NCI-H1092 (cell line): ENCODE results near the gene LRRC58.
"Not testable (repeated sequence)": the region's sequence is repeated elsewhere in the genome, so short reads cannot be mapped to it uniquely, and the experiment has no call there.

Experiments
- DNase-seq: peaks from one replicate; lab custom pipeline; 2025; lab: John Stamatoyannopoulos, UW

Gene LRRC58

DNA sequence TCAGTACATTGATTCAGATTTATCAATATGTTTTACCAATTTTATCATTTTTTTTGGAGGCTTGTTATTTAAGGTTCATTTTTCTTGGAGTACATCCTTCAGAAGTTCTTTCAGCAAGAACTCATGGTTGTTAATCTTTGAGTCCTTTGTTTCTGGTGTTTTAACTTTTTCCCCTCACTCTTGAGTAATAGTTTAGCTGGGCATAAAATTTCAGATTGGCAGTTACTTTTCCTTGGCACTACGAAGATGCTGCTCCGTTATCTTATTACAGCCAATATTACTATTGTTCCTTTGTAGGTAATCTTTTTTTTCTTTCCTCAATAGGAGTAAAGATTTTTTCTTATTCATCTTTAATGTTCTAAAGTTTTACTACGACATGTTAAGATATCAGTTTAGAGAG lies 9.8 kb downstream of the LRRC58 start:
- no peak for DNase-seq

DNA sequence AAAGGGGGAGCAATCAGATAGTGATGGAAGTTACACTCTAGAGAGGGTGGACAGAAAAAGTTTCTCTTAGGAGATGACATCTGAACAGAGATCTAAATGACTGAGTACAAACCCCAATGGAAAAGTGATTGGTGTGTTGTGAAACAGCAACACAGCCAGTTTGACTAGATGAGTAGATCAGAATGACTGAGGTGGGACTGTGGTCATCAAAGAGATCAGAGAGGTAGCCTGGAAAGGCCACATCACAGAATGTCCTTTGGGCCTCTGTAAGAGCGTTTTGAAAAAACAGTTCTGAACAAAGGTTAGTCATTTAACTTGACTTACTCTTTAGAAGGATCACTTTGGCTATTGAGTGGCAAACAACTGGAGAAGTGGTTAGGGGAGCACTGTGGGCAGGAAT lies 10.6 kb downstream of the LRRC58 start:
- DNase-seq = no peak

DNA sequence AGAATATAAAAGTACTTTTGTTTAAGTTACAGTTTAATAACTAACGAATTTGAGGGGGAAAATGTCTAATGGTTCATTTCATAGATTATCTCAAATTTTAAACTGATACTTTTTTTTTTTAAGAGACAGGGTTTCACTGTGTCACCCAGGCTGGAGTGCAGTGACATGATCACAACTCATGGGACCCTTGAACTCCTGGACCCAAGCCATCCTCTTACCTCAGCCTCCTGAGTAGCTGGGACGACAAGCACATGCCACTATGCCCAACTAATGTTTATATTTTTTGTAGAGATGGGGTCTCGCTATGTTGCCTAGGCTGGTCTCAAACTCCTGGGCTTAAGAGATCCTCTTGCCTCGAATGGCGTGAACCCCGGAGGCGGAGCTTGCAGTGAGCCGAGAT lies 16.5 kb downstream of the LRRC58 start:
- no peak for DNase-seq

DNA sequence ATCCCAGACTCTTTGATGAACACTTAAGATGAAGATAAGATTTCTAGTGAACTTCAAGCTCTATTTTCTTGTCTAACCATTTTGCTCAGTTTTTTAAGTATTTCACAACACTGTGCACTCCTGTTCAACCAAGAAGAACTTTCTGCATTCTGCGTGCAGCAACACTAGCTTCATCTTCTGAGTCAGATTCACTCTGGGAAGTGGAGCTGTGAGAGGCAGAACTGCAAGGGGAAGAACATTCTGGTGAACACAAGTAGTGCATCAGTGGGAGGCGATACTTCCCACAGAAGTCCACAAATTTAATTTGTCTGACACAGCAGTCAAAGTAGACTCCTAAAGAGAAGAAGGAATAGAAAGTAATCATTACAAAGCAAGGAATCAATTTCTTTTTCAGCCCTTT lies 18.1 kb downstream of the LRRC58 start:
- DNase-seq = no peak

DNA sequence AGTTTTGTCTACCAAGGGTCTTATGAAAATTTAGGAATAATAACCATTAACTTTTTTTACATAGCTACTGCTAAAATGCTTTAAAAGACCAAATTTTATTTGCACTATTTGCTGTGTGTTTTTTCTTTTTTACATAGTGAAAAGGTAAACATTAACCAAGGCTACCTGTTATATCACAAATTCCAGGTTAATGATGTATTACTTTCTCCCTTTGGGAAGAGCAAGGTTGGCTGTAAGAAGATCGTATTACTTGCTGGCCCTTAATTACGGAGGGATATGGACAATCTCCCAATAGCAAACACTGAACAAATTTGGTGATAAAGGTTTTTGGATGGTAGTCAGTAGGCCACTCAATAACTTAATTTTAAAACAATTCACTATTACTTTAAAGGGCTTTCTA lies 22.4 kb downstream of the LRRC58 start:
- DNase-seq = no peak

DNA sequence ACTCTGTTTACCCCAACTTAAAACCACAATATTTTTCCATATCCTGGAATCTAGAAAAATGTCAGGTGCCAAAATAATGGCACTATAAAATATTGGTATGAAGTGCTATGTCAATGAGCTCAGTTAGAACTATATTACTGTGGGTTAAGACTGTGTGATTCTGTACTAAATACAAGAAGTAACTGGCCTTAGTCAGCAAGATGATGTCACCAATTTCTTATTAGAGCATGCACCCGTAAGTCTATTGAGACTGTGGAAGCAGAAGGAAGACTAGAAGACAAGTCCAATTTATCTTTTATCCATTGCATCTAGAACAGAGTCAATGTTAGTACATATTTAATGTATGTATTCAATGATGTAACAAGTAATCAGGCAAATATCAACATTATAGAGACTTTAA lies 25.0 kb downstream of the LRRC58 start:
- no peak for DNase-seq

DNA sequence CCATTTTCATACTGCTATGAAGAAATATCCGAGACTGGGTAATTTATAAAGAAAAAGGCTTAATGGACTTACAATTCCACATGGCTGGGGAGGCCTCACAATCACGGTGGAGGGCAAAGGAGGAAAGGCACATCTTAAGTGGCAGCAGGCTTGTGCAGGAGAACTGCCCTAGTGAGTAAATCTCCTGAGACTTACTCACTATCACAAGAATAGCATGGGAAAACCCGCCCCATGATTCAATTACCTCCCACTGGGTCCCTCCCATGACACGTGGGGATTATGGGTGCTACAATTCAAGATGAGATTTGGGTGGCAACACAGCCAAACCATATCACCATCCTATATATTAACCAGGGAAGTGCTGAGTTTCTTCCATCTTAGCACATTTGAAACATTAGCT lies 25.4 kb downstream of the LRRC58 start:
- DNase-seq = not testable (repeated sequence)

DNA sequence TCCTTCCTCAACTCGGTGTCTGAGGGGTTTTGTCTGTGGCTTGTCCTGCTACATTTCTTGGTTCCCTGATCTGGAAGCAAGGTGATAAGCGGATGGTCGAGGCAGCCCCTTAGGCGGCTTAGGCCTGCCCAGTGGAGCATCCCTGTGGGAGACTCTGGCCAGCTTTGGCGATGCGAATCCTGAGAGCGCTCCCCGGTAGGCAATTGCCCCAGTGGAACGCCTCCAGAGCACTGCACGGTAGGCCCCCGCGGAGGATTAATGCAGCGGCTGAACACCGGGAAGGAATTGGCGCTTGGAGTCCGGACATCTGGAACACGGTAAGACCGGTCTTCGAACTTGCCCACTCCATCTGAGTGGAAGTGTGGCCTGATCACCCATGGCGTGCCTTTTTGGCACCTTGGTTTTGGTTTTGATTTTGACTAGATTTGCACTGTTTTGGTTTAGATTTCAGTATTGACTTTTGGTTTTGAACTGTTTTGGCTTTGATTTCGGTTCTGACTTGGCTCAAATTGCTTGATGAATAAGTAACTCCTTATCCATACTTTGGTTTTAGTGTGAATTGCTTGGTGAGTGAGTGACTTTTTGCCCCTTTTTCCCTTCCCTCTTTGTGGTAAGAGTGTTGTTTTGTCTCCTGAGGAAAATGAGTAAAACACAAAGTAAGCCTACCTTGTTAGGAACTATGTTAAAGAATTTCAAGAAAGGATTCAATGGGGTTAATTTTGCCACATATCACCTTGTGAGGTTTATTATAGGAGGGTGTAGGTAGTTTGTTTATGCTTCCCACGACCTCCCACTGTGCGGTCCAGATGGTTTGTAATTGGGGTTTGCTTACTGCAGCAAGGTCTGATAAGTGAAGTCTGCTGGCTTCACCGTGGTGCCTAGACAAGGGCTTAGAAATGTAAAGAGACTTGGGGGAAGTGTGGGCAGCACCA lies 37.0 kb downstream of the LRRC58 start:
- DNase-seq = no peak

DNA sequence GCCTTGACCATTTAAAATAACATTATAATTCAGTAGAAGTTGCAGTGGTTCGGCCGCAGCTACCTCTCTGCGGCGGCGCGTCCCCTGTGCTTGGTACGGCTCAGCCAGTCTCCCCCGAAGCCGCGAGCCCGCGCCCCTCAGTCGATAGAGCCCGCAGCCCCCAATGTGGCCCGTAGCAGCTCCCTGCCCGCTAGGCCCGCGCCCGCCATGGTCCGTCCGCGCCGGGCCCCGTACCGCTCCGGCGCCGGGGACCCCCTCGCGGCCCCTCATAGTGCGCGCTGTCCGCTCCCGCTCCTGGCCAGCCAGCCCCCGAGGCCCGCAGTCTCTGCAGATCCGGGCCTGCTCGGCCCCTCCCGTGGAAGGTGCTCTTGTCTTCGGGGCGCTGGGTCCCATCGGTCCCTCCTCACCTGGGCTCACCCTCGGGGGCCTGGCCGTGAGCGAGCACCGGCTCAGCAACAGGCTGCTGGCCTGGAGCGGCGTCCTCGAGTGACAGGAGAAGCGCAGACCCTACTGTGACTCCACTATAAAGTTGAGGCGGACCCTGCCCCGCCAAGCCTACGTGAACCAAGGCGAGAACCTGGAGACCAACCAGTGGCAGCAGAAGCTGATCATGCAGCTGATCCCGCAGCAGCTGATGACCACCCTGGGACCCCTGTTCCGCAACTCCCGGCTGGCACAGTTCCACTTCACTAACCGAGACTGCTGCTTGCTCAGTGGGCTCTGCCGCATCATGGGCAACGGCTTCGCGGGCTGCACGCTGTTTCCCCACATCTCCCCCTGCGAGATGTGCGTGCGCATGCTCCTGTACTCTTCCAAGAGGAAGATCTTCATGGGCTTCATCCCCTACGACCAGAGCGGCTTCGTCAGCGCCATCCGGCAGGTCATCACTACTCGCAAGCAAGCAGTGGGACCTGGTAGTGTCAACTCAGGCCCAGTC lies 42.4 kb downstream of the LRRC58 start:
- DNase-seq = no peak

DNA sequence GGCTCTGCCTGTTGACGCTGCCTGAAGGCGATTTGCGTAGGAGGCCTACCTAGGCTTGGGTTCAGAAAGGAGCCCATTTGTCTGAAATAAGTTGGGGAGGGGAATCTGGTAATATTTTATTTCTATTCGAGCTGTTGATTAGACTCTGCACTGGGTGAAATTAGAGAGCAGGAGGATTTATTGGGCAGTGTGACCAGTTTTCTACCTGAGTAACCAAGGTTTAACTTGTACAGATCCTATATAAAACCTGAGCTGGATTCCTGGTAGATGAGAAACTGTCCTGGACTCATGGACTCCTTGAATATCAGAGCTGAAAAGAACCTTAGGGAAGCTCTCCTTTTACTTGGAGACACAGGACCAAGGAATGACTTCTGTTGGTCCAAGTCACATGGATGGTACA lies 44.5 kb downstream of the LRRC58 start:
- DNase-seq = no peak

DNA sequence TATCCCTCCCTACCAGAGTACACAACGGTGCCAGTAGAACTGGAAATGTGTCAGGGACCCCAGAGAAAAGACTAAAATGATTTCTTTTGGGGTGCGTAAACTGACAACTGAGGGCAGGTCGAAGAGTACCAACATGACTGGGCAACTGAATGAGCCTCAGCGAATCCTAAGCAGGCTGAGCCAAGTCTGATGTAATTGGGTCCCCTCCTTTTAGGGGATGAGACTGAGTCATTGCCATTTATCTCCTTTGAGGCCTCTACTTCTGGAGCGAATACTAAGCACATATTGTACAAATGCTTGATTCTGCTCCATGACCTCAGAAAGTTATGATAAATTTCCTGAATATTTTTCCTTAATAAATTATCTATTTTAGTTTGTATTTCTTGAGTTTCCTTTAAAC lies 46.8 kb downstream of the LRRC58 start:
- no peak for DNase-seq

DNA sequence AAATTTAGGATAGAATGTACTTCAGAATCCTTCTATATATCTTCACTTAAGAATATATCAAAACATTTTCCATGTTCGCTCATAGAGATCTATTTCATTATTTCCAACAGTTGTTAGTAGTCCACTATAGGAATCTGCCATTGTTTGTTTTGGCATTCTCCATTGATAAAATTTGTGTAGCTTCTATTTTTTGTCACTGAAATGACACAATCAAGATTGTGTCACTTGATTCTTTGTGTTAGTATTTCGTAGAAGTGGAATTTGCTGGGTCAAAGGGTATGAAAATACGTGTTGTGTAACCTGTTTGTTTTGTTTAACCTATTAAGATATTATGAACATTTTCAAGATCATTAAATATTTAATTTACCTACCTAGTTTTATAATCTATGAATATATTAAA lies 48.2 kb downstream of the LRRC58 start:
- no peak for DNase-seq

DNA sequence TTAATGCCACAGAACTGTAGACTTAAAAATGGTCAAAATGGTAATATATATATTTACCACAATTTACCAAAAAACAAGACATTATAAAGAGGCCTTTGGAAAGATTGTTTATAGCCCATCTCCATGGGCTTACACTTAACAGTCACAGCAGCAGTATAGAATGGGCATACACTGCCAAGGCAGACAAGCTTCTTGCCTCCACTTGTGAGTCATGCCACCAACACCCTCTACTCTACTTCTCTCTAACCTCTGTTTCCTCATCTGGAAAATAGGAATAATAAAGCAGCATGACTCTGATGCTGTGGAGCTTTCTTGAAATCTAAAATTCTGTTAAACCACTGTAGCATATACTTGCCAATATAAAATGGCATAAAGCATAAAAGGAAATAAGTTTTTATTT lies 49.8 kb downstream of the LRRC58 start:
- DNase-seq = no peak

DNA sequence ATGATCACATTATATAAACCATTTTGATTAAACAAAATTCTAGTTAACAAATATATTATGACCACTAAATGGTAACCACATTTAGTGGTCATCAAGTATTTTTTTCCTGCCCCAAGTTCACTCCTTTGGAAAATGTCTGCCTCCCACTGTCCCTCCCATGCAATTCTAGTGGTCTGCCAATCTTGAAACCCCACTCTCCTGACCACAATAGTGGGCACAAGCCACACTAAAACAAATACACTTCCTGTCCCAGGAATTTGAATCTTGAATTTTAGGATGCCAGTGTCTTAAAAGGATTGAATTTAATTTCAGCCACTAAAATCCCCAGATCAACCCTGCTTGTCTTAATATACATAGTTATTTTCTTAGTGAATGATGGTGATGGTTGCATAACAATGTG lies 50.2 kb downstream of the LRRC58 start:
- DNase-seq = no peak

DNA sequence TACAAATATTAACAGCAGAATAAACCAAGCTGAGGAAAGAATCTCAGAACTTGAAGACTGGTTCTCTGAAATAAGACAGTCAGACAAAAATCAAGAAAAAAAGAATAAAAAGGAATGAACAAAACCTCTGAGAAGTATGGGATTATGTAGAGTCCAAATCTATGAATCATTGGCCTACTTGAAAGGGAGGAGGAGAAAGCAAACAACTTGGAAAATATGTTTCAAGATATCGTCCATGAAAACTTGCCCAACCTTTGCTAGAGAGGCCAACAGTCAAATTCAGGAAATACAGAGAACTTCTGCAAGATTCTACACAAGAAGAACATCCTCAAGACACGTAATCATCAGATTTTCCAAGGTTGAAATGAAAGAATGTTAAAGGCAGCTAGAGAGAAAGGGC lies 57.6 kb downstream of the LRRC58 start:
- DNase-seq = not testable (repeated sequence)

DNA sequence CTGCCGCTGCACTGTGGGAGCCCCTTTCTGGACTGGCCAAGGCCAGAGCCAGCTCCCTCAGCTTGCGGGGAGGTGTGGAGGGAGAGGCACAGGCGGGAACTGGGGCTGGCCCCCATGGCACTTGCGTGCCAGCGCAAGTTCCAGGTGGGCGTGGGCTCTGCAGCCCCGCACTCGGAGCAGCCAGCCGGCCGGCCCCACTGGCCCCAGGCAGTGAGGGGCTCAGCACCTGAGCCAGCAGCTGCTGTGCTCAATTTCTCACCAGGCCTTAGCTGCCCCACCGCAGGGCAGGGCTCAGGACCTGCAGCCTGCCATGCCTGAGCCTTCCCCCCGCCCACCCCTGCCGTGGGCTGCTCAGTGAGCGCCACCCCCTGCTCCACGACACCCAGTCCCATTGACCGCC lies 59.5 kb downstream of the LRRC58 start:
- DNase-seq = no peak

DNA sequence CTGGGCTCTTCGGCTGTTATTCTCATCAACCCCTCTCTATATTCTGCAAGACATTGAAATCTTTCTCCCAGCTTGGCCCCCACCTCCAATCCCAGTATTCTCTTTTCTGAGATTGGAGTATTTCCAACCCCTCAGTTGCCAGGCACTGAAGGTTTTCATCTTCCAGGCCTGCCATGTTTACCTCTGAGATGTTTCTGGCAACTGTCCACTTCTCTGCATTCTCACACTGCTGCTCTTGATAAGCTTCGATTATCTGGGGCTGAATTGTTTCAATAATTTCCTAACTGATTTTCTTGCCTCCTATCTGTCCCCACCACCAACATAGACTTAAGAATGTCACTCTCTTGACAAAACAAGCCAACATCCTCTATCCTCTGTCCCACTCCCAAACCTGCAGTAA lies 62.7 kb downstream of the LRRC58 start:
- no peak for DNase-seq

DNA sequence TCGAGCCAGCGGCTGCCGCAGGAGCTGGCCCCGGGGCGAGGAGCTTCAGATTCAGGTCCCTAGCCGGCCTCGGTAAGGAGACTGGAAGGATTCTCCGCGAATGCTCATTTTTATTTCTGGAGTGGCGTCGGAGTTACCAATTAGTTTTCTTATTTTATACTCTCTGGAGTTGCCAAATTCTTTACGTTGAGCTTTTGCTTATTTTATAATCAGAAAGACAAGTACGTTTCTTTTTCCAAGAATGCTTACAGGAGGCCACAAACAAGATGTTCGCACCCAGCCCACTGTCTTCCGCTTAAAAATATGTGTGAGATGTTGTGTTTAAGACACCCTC lies 63.7 kb downstream of the LRRC58 start:
- DNase-seq = no peak

DNA sequence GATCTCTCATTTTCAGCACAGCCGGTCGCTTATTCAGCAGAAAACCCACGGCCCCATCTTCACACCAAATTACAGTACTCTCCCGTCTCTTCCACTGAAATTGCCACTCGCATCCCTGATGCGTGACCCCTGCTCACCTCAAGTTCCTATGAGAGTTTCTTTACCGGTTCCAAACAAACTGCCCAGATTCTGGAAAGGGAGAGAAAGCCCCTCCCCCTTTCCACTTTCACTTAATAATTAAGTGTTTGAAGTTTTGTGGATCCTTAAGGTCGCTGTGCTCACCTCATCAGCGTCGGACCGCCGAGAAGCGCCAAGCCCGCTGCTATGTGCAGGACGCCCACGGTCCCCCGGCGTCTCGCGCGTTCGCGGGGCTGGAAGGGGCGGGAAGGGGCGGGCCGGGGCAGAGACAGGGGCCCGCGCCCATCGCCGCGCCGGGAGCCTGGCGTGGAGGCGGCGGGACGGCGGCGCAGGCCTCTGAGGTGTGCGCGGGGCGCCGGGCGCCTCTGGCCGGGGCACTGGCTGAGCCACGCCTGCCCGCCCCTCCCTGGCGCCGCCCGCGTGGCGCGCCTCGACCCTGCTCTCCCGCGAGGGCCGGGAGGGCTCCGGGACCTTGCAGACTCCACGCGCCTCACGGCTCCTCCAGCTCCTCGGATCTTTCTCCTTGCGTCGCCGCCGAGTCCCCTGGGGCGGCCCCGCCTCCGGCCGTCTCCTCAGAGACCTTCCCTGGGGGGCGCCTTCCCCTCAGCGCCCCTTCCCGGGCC lies 64.2 kb downstream of the LRRC58 start, which contains the start of gene GPR156:
GPR156 (minus strand) TSS at position 476 of the 761 bp plus-strand sequence. CDS start 41,124 bp downstream, outside the sequence.
- no peak for DNase-seq

DNA sequence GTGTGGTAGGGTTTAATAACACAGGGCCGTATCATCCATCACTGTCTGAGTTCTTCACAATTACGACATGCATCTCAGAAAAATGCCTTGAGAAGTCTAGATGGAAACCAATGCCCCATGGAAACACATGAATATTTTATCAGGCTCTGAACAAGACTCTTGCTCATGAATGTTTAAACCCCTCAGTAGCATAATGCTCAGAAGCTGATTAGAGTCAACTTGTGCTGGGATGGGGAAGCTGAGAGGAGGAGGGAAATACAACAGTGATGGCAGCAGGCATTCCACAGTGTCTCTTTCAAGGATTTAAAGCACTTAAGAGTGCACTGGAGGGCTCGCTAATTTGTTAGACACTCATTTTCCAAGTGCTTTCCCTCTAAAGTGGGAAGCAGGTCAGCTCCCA lies 67.9 kb downstream of the LRRC58 start:
- DNase-seq = no peak

DNA sequence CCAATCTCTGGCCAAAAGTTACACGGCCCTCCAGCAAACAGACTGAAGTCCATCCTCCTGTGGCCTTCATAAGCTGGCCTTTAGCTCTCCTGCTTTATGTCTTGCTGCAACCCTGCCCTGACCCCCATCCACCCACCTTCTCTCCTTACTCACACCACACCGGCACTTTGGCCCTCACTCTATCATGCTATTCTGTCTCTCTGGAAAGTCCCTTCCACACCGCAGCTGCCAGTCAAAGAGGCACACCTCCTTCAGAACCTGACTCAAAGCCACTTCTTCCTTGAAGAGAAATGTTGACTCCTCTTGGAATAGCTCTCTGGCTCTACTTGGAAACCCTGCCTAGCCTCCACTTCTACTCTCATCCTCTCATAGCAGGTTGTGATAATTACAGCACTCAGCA lies 68.6 kb downstream of the LRRC58 start:
- DNase-seq = no peak

DNA sequence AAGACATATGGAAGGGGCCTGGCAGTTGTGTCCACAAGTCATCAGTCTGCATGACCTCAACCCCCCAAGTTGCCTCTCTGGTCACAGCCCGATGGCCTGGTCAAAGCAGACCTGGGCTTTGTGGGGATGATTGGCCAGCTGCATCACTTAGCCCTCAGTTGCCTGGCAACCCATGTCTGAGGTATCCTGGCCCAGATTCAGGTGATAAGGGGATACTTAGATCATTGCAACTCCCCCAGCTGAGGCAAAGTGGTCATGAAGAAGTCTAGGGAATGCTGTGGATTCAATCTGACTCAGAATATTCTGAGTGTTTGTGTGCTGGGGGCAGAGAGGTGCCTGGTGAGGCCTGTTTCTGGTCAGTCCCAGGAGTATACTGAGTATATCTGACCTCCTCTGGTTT lies 69.1 kb downstream of the LRRC58 start:
- DNase-seq = no peak
